Cardiac fibroblast (primary cell): Measurements from ENCODE around the gene STXBP4.

Experiments
- DNase-seq, 2 donors: peaks; one replicate each; pipeline versions ENCODE4 v3.0.0 to v3.0.0-alpha.2; 2010; ENCODE audit warnings: low read depth in 2 of 2
- H3K4me3 ChIP-seq, 2 donors: replicated peaks in 1 of 2; 1 replicate in 1 of 2; 2 replicates in 1 of 2; pipeline ENCODE4 v1.5.1; 2011; ENCODE audit warnings: low read depth in 2 of 2, low read length in 2 of 2, mild to moderate bottlenecking in 2 of 2, moderate library complexity in 1 of 2
- CTCF ChIP-seq: IDR thresholded peaks from one replicate; pipeline ENCODE4 v1.5.1; 2011; ENCODE audit warnings: low read depth, mild to moderate bottlenecking, low read length, inconsistent platforms

Gene STXBP4

GRCh38 chr17:54933921-54934320, 34.6 kb upstream of the STXBP4 start:
- no peak overlapping the region for H3K4me3 ChIP-seq
- no peak for DNase-seq

DNA sequence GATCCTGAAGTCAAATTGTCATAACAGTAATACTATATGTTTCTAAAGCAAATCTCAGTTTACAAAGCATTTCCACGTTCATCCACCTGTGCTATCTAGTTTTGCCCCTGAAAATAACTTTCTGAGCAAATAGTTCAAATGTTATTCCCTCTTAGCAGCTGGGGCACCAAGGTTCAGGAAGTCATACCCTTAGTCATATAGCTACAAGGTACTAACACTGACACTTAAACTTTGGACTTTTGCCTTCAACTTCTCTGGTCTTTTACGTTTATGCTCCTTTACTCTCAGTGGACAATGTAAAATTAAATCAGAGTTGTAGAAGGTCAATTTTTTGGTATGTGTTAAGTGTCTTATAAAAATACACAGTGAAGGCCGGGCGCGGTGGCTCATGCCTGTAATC, 33.1 kb upstream of the STXBP4 start:
- no peak for TF ChIP-seq CTCF
- DNase-seq: no peak
- H3K4me3 ChIP-seq: no peak overlapping the region

More at GRCh38 chr17:54933921-54934320, 34.6 kb upstream of the STXBP4 start:
- no peak for TF ChIP-seq CTCF

- DNase-seq: no peak
- no peak for TF ChIP-seq CTCF
- H3K4me3 ChIP-seq: no peak overlapping the region
Measured at GRCh38 chr17:54937018-54937417, 31.5 kb upstream of the STXBP4 start.

- no peak for DNase-seq
- H3K4me3 ChIP-seq: no peak overlapping the region
- TF ChIP-seq CTCF: no peak
Measured at GRCh38 chr17:54937426-54937825, 31.1 kb upstream of the STXBP4 start.

DNA sequence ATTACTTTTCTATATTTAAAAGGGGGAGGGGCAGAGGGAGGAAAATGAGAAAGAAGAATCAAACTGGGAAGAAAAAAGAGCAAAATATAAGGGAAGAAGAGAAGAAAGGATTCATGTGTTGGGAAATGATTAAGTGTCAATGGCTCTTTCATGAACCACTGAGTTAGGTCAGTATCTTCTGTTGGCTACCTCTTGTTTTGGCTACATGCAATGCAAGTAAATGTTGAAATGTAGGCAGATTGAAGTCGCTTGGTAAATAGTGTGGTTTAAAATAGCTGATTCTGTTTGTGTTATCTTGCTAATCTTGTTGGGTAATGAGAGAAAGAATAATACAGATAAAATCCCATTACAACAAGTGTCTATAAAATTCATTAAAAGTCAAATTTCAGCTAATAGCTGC, 27.3 kb upstream of the STXBP4 start:
- TF ChIP-seq CTCF: no peak
- no peak overlapping the region for H3K4me3 ChIP-seq
- no peak for DNase-seq

GRCh38 chr17:54944796-54945195, 23.8 kb upstream of the STXBP4 start:
- DNase-seq: peak; percentile 17 to 20
- no peak overlapping the region for H3K4me3 ChIP-seq
- TF ChIP-seq CTCF: no peak

GRCh38 chr17:54945231-54945630, 23.3 kb upstream of the STXBP4 start:
- no peak for TF ChIP-seq CTCF
- no peak overlapping the region for H3K4me3 ChIP-seq
- DNase-seq: no peak
